Lower leg skin (tissue), 3 donors: ENCODE data around the gene TMEM94.

Source experiments
- CTCF ChIP-seq, 3 donors: fragments of 450-650 bp; IDR thresholded peaks; one replicate each; pipeline ENCODE4 v1.5.1; 2016; ENCODE audit warnings: antibody characterized with exemption in 3 of 3, mild to moderate bottlenecking in 3 of 3, moderate library complexity in 2 of 3
- POLR2A ChIP-seq, 2 donors: fragments of 450-650 bp; IDR thresholded peaks; one replicate each; pipeline ENCODE4 v1.6.1; 2016 to 2017; ENCODE audit warnings: antibody characterized with exemption in 2 of 2, mild to moderate bottlenecking in 1 of 2, moderate library complexity in 1 of 2

DNA sequence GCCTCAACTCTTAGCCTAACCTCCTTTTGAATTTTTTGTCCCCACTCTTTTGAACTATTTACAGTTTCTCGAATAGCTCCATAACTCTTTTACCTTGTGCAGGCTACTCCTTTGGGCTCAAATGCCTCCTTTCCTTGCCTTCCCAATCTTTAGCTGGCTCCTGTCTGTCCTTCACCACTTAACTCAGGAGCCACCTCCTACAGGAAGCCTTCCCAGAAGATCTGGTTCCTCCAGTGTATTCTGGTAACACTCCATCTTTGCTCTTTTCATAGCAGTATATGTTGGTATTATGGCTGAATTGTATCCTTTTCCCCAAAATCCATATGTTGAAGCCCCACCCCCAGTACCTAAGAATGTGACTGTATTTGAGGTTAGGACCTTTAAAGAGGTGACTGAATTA, 41.9 kb upstream of the TMEM94 start:
- TF ChIP-seq CTCF (IDR thresholded peaks at IDR 0.05) (no peak), POLR2A (IDR thresholded peaks at IDR 0.05) (no peak)
